ENCODE results near the gene UBQLN2. TPM values are rescaled to one million over a fixed set of nuclear protein-coding genes. Genes with fewer than 3 reads are reported as not detected.

UBQLN2 gene
- 20.6 and 34.4 TPM in 2 replicates for total RNA-seq

GRCh38 chrX:56563231-56564161 is at the start of gene UBQLN2:
Gene UBQLN2 (plus strand): TSS chrX:56563627. CDS start chrX:56563874, 247 bp downstream.

Other genes with a start within 250 kb of the UBQLN2 start
- gene NBDY, start 165.6 kb downstream of the UBQLN2 start, total RNA-seq: 13.6 and 27.9 TPM in 2 replicates